T follicular helper cell (primary cell): ENCODE data around the gene VAV2.

Experiments
- DNase-seq: peaks from one replicate; pipeline ENCODE4 v3.0.0-alpha.2; 2020; ENCODE audit warnings: low read depth

The VAV2 gene

GRCh38 chr9:133852431-133852830 is 139.7 kb downstream of the VAV2 start:
- no peak for DNase-seq

DNA sequence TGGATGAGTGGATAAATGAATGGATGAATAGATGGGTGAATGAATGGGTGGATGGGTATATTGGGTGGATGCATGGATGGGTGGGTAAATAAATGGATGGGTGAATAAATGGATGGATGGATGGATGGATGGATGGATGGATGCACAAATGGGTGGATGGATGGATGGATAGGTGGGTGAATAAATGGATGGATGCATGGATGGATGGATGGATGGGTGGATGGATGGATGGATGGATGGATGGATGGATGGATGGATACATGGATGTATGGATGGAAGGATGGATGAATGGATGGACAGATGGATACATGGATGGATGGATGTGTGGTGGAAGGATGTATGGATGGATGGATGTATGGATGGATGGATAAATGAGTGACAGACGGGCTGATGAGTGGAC is 140.4 kb downstream of the VAV2 start:
- no peak for DNase-seq

GRCh38 chr9:133850937-133851336 is 141.2 kb downstream of the VAV2 start:
- no peak for DNase-seq

- no peak for DNase-seq
Observed at GRCh38 chr9:133850161-133850560, 142.0 kb downstream of the VAV2 start.

- no peak for DNase-seq
Observed at GRCh38 chr9:133849110-133849670, 142.9 kb downstream of the VAV2 start.

DNA sequence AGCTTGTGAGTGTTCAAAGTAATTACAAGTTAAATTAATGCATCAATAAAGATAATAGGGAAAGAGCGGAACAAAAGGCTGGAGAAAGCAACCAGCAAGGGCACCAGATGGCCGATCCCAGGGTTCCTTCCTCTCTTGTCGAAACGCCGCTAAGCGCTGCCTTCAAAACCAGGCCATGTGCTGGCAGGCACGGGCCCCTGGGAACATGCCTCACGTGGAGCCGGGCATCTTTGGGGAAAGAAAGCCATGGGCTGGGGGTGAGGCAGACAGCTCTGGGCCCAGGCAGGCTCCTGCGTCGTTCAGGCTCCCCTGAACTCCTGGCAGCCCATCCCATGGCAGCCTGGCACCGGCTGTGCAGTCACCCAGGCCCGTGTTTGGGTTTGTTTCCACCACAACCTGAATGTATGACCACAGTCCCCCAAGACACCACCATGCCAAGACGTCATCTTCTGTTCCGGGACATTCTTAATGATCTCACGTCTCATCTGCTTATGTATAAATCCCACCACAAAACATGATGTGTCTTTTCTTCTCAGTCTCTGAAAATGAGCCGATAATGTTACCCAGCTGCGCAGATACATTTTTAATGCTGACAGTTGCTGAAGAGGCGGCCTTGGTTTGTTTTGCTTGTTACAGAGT is 143.5 kb downstream of the VAV2 start:
- DNase-seq, result no peak

DNA sequence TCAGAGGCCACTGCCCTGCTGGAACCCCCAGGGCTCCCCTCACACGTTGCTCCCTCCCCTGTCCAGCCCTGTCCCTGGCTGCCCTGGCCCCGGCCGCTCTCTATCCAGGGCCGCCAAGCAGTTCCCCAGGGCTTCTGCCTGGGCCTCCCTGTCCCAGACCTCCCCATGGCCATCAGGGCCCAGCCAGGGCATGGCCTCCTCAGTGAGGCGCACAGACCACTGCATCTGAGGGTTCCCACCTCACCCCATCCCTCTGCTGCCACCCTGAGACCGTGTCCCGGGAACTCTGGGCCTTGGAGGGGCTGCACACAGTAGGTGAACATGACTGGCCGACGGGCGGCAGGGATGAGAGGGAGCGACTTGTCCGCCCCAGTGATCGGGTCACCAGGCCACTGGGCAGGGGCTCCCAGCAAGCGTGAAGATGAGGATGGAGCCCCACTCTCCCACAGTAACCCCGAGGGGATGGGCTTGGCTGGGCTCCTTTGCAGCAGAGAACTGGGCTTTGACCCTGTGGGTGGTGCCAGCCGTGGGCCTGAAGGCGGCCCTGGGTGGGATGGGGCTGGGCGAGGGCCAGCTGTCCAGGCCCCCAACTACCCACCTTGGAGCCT is 145.5 kb downstream of the VAV2 start:
- DNase-seq, result no peak

DNA sequence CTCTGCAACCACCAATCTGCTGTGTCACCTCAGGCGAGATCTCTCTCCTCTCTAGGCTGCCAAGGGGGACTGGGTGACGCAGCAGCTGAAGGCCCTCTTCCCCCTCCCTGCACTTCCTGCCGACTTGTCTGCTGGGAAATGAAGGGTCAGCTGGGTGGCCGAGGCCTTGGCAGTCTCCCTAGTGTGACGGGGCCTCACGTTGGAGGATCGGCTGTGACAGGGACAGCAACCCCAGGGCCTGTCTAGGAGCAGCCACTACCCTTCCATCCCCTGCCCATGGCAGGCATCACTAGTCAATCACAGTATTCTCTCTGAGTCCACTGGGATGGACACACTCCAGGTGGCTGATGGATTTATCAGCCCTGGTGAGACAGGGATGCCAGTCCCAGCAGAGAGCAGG is 146.7 kb downstream of the VAV2 start:
- DNase-seq, result no peak

DNA sequence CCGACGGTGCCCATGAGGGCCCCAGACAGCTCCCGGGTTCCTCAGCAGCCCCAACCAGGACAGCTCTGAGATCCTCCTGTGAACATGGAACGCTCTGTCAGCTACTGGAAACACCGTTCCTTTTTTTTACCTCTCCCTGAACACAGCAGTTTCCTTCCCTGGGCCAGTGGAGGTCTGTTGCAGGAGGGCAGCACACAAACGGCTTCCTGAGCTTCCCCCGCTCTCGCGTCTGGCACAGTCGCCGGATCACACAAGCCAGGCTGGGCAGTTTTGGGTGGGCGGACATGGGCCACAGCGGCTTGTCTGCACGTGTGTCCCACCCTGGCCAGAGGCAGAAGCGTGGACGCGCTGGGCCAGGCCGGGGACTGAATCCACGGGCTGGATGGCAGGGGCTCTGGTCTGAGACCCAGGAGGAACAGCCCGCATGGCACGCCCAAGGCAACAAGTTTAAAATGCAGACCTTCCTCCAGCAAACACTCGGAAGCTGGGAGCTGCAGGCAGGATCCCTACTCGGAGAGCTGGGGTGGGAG is 147.2 kb downstream of the VAV2 start:
- DNase-seq, result no peak

- DNase-seq, result no peak
Observed at GRCh38 chr9:133844398-133844784, 147.7 kb downstream of the VAV2 start.

GRCh38 chr9:133843751-133844397 is 148.2 kb downstream of the VAV2 start:
- DNase-seq, result no peak

DNA sequence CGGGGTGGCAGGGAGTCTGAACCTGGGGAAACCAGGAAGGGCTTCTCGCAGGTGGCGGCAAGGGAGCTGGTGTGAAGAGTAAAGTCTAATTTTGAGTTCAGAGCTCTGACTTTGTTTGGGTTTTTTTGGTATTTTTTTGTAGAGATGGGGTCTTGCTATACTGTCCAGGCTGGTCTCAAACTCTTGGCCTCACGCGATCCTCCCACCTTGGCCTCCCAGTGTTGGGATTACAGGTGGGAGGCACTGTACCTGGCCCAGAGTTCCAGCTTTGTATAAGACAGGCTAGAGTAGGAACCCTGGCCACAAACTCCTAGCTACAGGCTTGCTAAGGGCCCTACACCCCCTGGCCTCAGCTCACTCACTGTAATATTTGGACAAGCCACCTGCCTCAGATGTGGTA is 148.9 kb downstream of the VAV2 start:
- DNase-seq, result no peak

DNA sequence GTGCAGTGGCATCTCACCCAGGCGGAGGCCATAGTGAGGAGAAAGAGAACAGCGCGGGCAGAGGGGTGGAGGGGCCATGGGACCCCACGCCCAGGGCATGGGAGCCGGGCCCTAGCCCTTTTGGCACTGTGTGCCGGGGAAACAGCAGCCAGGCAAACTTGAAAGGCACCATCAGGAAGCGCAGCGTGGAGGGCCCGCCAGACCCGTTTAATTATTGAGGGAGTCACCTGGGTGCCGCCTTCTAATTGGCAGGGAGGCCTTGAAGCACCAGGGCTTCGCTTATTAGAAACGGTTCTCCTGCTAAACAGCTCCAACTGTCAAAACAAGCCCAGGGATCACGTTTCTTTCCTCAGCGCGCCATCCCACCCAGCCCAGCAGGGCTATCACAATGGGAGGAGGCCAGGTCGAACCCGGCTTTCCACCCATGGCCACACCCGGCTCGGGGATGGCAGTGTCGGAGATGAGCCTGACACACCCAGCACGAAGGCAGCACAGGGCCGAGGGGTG is 149.3 kb downstream of the VAV2 start:
- DNase-seq, result no peak

- no peak for DNase-seq
Observed at GRCh38 chr9:133842174-133842573, 149.9 kb downstream of the VAV2 start.

DNA sequence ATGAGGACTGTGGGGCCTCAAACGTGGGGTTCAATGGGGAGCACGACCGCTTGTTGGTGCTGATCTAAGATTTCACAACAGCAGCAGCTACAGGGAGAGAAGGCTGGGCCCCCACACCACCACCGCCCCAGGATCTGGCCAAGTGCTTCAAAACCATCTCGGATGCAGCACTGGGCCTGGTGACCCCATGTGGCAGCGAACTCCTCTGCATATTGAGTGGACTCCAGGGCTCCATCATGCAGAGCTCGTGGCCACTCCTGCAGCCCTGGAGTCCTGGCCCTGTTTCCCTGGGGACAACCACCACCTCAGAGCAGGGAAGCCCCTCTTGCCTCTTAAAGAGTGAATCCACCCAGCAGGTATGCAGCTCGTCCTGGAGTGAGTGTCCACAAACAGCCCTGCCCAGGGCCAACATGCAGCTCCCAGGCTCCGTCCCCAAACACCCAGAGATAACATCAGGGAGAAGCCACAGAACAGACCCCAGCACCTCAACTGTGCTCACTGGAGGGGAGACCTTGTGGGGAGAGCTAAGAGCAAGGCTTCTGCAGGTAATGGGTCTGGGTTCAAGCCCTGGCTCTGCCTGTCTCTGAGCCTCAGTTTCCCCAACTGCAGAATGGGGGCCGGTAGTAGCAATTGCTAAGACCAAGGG is 150.8 kb downstream of the VAV2 start:
- DNase-seq, result no peak

DNA sequence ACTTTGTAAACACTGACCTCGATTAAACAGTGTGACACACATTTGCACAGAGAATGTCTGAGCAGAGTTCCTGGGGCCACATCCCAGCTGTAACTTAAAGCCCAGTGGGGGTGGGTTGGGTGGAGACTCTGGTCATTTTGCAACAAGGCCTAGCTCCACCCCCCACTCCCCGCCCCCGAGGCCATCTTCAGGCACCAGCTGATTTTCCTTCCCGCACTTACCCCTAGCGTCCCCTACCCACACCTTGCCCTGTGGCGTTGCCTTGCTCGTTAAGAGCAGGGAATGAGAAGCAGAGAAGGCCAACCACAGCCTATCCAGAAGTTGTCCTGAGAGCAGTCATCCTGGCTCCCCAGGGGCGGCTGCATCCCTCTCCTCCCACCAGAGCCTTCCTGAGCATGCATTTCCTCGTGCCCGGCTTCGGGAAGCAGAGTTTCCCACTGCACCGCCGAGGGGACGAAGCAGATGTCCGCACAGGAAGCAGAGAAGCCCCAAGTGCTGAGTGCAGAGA is 152.2 kb downstream of the VAV2 start:
- no peak for DNase-seq

- DNase-seq, result no peak
Observed at GRCh38 chr9:133838859-133839507, 153.1 kb downstream of the VAV2 start.

DNA sequence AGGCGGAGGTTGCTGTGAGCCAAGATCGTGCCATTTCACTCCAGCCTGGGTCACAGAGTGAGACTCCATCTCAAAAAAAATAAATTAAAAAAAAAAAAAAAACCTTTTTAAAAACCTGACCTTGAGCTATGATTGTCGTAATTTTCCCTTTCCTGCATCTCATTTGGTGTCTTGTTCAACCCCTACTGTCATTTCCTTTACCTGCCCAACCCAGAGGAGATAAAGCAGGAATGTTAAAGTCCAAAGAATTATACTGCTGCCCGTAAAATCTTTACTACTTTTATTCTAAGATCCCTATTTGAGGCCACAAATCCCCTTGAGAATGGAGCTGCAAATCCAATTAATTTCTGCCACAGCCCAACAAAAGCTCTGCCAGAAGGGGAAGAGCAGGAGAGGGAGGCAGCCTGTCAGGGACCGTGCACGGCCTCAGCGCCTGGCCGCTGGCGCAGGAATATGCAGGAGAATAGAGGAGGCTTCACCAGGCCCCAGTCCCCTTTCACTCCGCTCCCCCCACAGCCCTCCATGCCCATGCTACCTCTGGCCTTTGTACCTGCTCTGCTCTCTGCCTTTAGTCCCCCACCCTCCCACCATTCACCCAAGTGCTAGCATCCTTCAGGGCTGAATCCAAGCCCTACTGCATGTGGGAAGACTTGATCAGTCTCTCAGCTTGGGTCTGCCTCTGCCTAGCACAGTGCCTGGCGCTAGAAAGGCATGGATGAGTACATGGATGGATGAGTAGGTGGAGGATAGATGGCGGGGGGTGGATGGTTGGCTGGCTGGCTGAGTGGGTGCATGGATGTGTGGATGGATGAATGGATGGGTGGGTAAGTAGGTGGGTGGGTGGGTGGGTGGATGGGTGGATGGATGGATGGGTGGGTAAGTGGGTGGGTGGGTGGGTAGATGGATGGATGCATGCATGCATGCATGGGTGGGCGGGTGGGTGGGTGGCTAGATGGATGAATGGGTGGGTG is 154.2 kb downstream of the VAV2 start:
- DNase-seq, result no peak

DNA sequence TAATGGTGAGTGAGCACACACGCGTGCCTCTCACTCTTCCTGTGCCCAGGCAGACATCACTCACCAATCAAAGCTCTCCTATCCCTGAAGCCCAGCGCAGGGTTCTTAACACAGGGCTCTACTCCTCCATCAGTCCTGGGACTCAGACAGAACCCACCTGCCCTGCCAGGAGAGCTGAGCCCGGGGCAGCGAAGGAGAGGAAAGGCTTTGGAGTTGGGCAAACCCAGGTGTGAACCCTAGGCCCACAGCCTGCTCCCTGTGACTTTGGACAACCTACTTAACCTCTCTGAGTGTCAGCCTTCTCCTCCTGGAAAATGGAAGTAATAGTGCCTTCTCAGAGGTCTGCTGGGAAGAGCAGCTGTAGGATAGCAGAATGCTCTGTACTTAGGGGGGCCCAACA is 155.3 kb downstream of the VAV2 start:
- DNase-seq, result no peak

GRCh38 chr9:133836001-133836758 is 155.9 kb downstream of the VAV2 start:
- no peak for DNase-seq
